ENCODE measurements around the gene BRD3OS. TPM values are rescaled to one million over a fixed set of nuclear protein-coding genes. Genes with fewer than 3 reads are reported as not detected.

BRD3OS gene
- total and polyA plus RNA-seq, 2 experiments from 2014 or later = 9.2 to 16.0 TPM

- H3K9me2 ChIP-seq (ENCODE audit: insufficient read depth) = no peaks in the 10 kb centered on the region
- H3K79me2 ChIP-seq (replicated peaks; ENCODE audit: insufficient read depth) = peaks cover 6% of the 10 kb centered on the region; the same call in 1 of the 2 replicates
- Mint-ChIP-seq H3K9me3 (no peaks in the 10 kb centered on the region), H3K36me3 (ENCODE audit: low read depth) (peaks cover 73% of the 10 kb centered on the region), H3K27me3 (ENCODE audit: insufficient read depth, low read depth, poor library complexity) (peaks cover 11% of the 10 kb centered on the region), H3K4me3 (no peak overlapping the region), H3K27ac (no peak overlapping the region), H3K4me1 (no peaks in the 10 kb centered on the region)
- DNase-seq (ENCODE audit: low spot score) = no peak
- H3K4me1 ChIP-seq (ENCODE audit: insufficient read depth) = no peaks in the 10 kb centered on the region
- no peaks in the 10 kb centered on the region for H3K27me3 ChIP-seq (ENCODE audit: insufficient read depth)
- H3K36me3 ChIP-seq (ENCODE audit: insufficient read depth) = peaks cover 25% of the 10 kb centered on the region
- H3K27ac ChIP-seq (ENCODE audit: low read depth) = no peak overlapping the region
- H2AFZ ChIP-seq = no peak overlapping the region
- TF ChIP-seq ZNF331 (CRISPR knock-in tag; IDR thresholded peaks at IDR 0.05; ENCODE audit: low read depth) (no peak), NANOG (IDR thresholded peaks at IDR 0.05; ENCODE audit: borderline replicate concordance) (no peak), JUNB (IDR thresholded peaks at IDR 0.05; ENCODE audit: unreplicated experiment) (no peak), ZNF114 (CRISPR knock-in tag; IDR thresholded peaks at IDR 0.05) (no peak), CTCF (conservative IDR thresholded peaks at IDR 0.05; ENCODE audit: low read depth in 2 of 2) (no peak), POLR2AphosphoS5 (IDR thresholded peaks at IDR 0.05; ENCODE audit: low read depth) (no peak), STAT1 (IDR thresholded peaks at IDR 0.05; ENCODE audit: unreplicated experiment) (no peak), ETS1 (IDR thresholded peaks at IDR 0.05) (no peak), EZH2 (IDR thresholded peaks at IDR 0.05; ENCODE audit: low read depth, unreplicated experiment) (no peak), CREB1 (CRISPR knock-in tag; IDR thresholded peaks at IDR 0.05; ENCODE audit: low read depth) (no peak), EZH2phosphoT487 (IDR thresholded peaks at IDR 0.05; ENCODE audit: unreplicated experiment) (no peak)
- TF ChIP-seq, protein P1, sequence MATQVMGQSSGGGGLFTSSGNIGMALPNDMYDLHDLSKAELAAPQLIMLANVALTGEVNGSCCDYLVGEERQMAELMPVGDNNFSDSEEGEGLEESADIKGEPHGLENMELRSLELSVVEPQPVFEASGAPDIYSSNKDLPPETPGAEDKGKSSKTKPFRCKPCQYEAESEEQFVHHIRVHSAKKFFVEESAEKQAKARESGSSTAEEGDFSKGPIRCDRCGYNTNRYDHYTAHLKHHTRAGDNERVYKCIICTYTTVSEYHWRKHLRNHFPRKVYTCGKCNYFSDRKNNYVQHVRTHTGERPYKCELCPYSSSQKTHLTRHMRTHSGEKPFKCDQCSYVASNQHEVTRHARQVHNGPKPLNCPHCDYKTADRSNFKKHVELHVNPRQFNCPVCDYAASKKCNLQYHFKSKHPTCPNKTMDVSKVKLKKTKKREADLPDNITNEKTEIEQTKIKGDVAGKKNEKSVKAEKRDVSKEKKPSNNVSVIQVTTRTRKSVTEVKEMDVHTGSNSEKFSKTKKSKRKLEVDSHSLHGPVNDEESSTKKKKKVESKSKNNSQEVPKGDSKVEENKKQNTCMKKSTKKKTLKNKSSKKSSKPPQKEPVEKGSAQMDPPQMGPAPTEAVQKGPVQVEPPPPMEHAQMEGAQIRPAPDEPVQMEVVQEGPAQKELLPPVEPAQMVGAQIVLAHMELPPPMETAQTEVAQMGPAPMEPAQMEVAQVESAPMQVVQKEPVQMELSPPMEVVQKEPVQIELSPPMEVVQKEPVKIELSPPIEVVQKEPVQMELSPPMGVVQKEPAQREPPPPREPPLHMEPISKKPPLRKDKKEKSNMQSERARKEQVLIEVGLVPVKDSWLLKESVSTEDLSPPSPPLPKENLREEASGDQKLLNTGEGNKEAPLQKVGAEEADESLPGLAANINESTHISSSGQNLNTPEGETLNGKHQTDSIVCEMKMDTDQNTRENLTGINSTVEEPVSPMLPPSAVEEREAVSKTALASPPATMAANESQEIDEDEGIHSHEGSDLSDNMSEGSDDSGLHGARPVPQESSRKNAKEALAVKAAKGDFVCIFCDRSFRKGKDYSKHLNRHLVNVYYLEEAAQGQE (IDR thresholded peaks at IDR 0.05; ENCODE audit: unreplicated experiment) = no peak
- TF ChIP-seq, protein P2, sequence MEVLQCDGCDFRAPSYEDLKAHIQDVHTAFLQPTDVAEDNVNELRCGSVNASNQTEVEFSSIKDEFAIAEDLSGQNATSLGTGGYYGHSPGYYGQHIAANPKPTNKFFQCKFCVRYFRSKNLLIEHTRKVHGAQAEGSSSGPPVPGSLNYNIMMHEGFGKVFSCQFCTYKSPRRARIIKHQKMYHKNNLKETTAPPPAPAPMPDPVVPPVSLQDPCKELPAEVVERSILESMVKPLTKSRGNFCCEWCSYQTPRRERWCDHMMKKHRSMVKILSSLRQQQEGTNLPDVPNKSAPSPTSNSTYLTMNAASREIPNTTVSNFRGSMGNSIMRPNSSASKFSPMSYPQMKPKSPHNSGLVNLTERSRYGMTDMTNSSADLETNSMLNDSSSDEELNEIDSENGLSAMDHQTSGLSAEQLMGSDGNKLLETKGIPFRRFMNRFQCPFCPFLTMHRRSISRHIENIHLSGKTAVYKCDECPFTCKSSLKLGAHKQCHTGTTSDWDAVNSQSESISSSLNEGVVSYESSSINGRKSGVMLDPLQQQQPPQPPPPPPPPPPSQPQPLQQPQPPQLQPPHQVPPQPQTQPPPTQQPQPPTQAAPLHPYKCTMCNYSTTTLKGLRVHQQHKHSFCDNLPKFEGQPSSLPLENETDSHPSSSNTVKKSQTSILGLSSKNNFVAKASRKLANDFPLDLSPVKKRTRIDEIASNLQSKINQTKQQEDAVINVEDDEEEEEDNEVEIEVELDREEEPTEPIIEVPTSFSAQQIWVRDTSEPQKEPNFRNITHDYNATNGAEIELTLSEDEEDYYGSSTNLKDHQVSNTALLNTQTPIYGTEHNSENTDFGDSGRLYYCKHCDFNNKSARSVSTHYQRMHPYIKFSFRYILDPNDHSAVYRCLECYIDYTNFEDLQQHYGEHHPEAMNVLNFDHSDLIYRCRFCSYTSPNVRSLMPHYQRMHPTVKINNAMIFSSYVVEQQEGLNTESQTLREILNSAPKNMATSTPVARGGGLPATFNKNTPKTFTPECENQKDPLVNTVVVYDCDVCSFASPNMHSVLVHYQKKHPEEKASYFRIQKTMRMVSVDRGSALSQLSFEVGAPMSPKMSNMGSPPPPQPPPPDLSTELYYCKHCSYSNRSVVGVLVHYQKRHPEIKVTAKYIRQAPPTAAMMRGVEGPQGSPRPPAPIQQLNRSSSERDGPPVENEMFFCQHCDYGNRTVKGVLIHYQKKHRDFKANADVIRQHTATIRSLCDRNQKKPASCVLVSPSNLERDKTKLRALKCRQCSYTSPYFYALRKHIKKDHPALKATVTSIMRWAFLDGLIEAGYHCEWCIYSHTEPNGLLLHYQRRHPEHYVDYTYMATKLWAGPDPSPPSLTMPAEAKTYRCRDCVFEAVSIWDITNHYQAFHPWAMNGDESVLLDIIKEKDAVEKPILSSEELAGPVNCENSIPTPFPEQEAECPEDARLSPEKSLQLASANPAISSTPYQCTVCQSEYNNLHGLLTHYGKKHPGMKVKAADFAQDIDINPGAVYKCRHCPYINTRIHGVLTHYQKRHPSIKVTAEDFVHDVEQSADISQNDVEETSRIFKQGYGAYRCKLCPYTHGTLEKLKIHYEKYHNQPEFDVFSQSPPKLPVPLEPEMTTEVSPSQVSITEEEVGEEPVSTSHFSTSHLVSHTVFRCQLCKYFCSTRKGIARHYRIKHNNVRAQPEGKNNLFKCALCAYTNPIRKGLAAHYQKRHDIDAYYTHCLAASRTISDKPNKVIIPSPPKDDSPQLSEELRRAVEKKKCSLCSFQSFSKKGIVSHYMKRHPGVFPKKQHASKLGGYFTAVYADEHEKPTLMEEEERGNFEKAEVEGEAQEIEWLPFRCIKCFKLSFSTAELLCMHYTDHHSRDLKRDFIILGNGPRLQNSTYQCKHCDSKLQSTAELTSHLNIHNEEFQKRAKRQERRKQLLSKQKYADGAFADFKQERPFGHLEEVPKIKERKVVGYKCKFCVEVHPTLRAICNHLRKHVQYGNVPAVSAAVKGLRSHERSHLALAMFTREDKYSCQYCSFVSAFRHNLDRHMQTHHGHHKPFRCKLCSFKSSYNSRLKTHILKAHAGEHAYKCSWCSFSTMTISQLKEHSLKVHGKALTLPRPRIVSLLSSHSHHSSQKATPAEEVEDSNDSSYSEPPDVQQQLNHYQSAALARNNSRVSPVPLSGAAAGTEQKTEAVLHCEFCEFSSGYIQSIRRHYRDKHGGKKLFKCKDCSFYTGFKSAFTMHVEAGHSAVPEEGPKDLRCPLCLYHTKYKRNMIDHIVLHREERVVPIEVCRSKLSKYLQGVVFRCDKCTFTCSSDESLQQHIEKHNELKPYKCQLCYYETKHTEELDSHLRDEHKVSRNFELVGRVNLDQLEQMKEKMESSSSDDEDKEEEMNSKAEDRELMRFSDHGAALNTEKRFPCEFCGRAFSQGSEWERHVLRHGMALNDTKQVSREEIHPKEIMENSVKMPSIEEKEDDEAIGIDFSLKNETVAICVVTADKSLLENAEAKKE (CRISPR knock-in tag; IDR thresholded peaks at IDR 0.05) = no peak
- H3K4me2 ChIP-seq = no peak overlapping the region
- H3K4me3 ChIP-seq = no peak overlapping the region
- peaks cover 10% of the 10 kb centered on the region for H4K20me1 ChIP-seq (replicated peaks; ENCODE audit: insufficient read depth)
- 0 out of 2 replicates have a peak, but pooled peaks cover 3% of the 10 kb centered on the region for H3F3A ChIP-seq (replicated peaks; ENCODE audit: low read depth)
- ATAC-seq = no peak
These were observed 14.3 kb downstream of the BRD3OS start for GRCh38 chr9:134039386-134040175.
